SKM-1 (cell line): Measurements from ENCODE around the gene TNFRSF19.
"Not testable (repeated sequence)": the region's sequence is repeated elsewhere in the genome, so short reads cannot be mapped to it uniquely, and the experiment has no call there.

Experiments
- DNase-seq: peaks from one replicate; lab custom pipeline; 2025; ENCODE audit not compliant: unreplicated experiment; lab: John Stamatoyannopoulos, UW

The TNFRSF19 gene

DNA sequence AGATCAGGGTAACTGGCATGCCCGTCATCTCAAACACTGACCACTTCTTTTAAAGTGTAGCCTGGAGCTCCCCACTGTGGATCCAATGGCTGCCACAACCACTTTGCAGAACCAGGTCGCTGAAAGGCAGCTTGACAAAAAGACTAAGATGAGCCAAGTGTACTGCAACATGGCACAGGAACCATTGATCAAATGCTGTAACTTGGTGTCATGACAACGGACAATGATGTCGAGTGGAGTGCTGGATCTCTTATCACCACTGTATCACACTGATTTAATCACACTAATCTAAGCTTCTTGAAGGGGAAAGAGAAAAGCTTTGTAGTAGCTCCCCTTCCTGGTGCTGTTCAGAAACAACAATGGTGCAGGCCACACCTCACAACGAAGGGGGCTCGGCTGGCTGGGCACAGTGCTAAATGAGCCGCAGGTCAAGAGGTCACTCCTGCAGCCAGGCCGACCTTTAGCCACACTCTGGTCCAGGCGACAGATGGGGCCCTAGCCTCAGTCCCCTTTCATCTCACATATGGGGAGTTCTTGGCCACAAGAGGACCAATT lies 2.2 kb upstream of the TNFRSF19 start:
- no peak for DNase-seq

DNA sequence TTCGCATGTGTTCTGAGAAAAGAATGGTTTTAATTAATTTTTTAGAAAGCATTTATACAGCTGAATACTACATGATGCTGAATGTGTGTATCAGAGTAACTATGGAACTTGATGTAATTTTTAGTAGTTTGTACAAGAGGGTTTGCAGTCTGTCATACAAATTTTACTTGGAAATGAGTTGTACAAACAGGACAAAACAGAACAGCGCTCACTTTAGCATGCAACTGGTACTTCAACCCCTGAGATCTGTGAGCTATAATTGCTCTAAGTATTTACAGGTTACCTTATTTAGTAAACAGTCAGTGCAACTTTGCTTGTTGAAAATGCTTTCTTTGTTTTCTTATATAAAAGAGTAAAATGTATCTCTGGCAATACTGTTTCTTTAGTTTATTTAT lies 706 bp downstream of the TNFRSF19 start:
- no peak for DNase-seq

DNA sequence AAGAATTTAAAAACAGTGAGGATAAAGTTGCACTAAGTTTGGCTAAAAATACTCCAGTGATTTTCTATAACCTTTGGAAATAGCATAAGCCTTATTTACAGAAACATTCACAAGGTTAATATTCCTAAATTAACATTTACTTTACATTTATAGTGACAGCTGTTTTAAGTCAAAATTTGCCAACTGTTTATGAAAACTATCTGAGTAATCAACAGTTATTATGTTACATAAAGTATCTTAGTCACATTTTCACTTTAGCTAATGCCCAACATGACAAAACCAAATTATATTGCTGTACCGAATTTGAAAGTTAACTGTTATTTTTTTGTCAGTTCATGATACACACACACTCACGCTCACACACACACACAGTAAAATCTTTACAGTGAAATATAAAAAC lies 1.2 kb downstream of the TNFRSF19 start:
- no peak for DNase-seq

GRCh38 chr13:23572836-23573235 lies 2.6 kb downstream of the TNFRSF19 start:
- DNase-seq = no peak

- no peak for DNase-seq
Observed at GRCh38 chr13:23574421-23575145, 4.4 kb downstream of the TNFRSF19 start.

DNA sequence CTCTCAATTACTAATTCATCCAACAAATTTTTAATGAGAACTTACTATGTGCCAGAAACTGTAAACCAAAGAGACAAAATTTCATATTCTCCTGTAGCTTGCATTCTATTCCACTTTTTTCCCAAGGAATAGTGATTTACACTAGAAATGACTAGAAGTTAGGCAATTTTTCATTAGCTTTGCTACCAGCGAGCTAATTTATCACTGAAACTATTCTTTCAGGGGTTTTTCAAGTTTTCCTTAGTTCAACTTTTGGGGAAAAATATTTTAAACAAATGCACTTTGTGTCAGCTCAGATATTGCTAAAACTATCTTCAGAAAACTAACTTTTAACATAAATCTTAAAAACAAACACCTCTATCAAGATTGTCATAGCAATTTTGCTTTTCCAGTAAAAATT lies 5.4 kb downstream of the TNFRSF19 start:
- DNase-seq = no peak

DNA sequence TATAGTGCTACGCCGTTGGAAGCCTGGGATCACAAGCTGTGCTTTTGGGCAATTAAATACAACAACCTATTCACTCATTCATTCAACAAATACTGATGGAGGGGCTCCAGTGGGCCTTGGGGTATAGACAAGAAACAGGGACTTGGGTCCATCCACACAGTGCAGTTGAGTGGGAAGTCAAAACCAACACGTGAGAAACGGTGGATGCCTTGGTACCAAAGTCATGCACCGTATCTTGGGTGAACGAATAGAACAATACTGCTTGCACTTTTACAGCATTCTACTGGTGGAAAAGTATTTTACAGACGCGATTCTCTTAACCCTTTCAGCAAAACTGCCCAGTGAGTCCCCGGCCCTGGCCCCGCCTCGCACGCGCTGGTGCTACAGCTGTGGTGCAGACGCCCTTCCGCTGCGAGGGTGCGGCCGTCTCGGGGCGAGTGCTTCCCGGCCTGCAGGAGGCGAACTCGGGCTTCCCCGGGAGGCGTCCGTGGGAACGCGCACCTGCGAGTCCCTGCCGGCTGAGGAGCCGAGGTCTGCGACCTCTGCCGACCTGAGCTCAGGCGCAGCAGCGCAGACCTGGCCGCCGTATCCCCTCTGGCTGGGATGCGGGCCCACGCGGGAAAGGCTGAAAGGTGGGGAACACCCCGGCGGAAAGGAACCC lies 8.3 kb downstream of the TNFRSF19 start:
- peak; percentile 21 for DNase-seq

- peak; percentile 67 for DNase-seq
Observed at GRCh38 chr13:23579072-23579895, 9.1 kb downstream of the TNFRSF19 start.

GRCh38 chr13:23579896-23580683 lies 9.9 kb downstream of the TNFRSF19 start:
- no peak for DNase-seq

DNA sequence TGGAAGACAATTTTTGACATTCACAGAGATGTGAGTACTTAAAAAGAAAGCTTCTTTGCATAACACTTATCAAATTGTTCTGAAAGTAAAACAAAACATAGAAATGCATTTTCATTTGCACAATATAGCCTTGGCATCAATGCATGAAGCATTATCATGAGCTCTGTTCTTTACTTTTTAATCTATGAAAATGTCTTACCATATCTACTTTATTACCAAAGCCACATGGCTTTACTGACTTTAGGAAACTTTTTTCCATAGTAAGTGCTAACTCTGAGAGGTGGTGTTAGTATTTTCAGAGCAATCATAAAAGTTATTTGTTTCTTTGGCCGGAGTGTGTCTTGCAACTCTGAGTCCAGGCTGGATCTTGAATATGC lies 10.5 kb downstream of the TNFRSF19 start:
- DNase-seq = no peak

DNA sequence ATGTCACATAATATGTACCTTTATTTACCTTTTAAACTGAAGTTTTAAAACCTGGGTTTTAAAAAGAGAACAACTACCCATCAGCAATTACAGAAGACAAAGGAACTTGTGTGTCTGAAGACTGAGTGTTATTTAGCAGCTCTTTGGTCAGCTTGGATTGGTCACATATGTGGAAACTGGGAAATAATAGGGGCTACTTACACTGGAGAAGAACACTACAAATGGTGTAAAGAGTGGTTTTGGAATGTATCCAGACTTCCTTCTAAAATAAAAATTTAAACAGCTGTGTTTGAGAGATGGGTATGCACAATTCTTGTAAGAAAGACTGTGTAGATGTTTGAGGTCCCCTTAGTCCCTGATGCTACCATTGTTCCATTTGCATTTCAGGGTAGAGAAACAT lies 13.3 kb downstream of the TNFRSF19 start:
- no peak for DNase-seq

DNA sequence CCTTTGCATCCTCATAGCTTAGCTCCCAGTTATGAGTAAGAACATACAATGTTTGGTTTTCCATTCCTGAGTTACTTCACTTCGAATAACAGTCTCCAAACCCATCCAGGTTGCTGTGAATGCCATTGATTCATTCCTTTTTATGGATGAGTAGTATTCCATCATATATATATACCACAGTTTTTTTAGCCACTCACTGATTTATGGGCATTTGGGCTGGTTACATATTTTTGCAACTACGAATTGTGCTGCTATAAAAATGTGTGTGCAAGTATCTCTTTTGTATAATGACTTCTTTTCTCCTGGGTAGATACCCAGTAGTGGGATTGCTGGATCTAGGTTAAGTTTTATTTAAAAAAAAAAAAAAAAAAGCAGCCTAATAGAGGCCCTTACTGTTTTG lies 14.1 kb downstream of the TNFRSF19 start:
- no peak for DNase-seq

DNA sequence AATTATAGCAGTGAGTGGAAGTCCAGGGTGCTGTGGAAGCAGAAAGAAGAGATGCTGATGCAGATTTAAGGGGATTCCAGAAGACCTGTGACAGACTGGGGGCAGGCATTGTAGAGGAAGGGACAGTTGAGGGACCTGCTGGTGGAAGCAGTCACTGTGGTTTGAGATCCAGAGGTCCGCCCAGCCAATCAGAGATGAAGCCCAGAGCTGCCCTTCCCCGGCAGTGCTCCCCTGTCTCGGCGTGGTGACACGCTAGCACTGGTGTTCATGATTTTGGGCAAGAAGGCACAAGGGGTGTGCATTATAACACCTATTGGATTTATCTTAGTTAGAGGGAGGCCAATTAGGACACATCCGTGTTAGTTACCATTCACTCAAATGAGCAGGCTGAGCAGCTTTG lies 16.1 kb downstream of the TNFRSF19 start:
- DNase-seq = no peak

DNA sequence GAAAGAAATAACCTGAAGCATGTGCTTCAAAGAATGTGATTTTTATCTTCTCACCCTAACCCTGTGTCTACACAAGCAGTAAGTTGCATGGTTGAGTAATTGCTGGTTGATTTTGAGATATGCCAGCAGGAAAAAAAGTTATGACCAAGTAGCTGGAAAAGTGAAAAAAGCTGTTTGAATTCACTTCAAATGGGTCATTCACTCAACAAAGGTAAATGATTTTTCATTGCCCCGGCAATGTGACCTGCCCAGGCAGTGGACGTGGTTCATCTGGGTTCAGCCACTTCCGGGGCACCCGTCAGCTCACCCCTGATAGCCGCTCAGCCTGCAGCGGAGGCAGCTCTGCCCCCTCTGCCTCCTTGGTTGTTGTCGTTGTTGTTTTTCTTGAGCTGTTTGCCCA lies 18.5 kb downstream of the TNFRSF19 start:
- DNase-seq = no peak

DNA sequence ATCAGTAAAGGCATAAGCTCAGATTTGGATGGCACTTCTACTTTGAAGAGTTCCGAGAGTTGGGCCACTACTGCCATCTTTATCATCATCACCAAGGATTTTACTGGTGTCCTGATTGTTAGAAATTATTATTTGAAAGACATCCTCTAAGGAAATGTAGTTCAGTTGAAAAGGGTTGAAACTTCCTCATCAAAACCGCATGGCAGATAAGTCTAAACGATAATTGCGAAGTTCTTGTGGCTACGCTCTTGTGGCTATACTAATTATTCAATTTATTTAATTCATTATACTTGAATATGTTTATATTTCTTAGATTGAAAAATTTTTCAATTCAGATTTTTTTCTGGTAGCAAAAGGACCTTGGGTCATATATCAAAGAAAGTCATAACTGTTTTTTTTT lies 22.4 kb downstream of the TNFRSF19 start:
- DNase-seq = no peak

DNA sequence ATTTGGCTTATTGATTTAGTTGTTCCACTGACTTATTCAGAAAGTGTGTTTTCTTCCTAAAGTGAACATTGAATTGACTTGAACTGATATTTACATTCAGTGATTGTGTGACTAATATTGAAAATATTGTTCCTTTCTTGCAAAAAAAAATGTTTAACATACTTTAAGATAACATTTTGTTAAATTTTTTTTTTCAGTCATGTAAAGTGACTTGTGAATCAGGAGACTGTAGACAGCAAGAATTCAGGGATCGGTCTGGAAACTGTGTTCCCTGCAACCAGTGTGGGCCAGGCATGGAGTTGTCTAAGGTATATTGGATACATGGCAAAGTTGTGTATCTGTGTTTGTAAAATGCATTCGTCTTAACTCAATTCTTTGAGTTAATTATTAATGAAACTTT lies 22.9 kb downstream of the TNFRSF19 start:
- no peak for DNase-seq

GRCh38 chr13:23594290-23594689 lies 24.1 kb downstream of the TNFRSF19 start:
- DNase-seq = not testable (repeated sequence)

- DNase-seq = no peak
Observed at GRCh38 chr13:23598369-23598768, 28.2 kb downstream of the TNFRSF19 start.

- no peak for DNase-seq
Observed at GRCh38 chr13:23599083-23599925, 29.1 kb downstream of the TNFRSF19 start.

- no peak for DNase-seq
Observed at GRCh38 chr13:23600100-23600499, 29.9 kb downstream of the TNFRSF19 start.
